BLaER1 treated with 17β-estradiol and CSF1 and Interleukin-3, amounts not matched to agents 10 nM and 100 nM (cell line): Measurements from ENCODE around the gene DBNDD1.

ENCODE experiments used
- H3K27ac ChIP-seq, 11 experiments: shearing (Covaris generic); formaldehyde crosslinking; 2 replicates each; pipeline ENCODE4 v1.8.1; 2022
- H3K27me3 ChIP-seq, 11 experiments: shearing (Covaris generic); formaldehyde crosslinking; 2 replicates each; pipeline ENCODE4 v1.8.1; 2022
- H3K36me3 ChIP-seq, 11 experiments: shearing (Covaris generic); formaldehyde crosslinking; 2 replicates each; pipeline ENCODE4 v1.8.1; 2022
- H3K4me1 ChIP-seq, 10 experiments: shearing (Covaris generic); formaldehyde crosslinking; 2 replicates each; pipeline ENCODE4 v1.8.1; 2022
- H3K4me2 ChIP-seq, 11 experiments: shearing (Covaris generic); formaldehyde crosslinking; 2 replicates each; pipeline ENCODE4 v1.8.1; 2022
- H3K4me3 ChIP-seq, 10 experiments: shearing (Covaris generic); formaldehyde crosslinking; 2 replicates each; pipeline ENCODE4 v1.8.1; 2022
- H3K9ac ChIP-seq, 11 experiments: shearing (Covaris generic); formaldehyde crosslinking; 2 replicates each; pipeline ENCODE4 v1.8.1; 2022
- H3K9me3 ChIP-seq, 11 experiments: shearing (Covaris generic); formaldehyde crosslinking; replicated peaks in 1 of 11; 2 replicates each; pipeline ENCODE4 v1.8.1; 2022
- H4K20me1 ChIP-seq, 11 experiments: shearing (Covaris generic); formaldehyde crosslinking; 2 replicates each; pipeline ENCODE4 v1.8.1; 2022
- Cebpa-rat ChIP-seq, 11 experiments: shearing (Covaris generic); IDR thresholded peaks; 2 replicates each; pipeline ENCODE4 v1.8.1; 2022

DBNDD1 gene

DNA sequence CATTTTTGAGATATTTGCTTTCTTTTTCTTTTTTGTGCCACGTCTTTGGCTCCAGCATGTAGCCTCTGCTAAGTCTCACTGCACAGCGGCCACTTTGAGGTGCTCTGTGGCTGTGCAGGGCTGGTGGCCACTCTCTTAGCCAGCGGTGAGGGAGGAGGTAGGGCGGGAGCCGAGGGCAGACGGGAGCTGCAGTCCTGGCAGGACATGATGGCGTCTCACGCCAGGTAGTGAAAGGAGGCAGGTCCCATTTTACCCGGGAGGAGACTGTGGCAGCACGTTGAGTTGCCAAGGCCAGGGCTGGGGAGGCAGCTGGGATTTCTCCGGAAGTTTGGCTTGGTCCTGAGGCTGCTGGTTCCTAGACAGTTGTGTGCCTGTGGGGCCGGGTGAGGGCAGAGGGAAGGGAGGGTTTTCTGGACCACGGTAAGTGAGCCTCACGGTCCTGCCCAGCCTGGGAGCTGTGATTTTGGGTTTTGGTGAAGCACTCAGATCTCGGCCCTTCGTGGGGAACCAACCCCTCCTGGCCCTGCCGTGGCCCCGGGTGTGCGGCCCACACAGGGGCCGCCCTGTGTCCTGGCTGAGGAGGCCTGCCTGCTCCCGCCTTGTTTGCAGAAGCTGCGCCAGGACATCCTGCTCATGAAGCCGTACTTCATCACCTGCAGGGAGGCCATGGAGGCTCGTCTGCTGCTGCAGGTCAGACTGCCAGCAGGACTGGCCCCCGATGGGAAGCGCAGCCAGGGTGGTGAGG, 56.3 kb downstream of the DBNDD1 start:
- Histone ChIP-seq H4K20me1 (peaks cover 0 to 38% (median 5%) of the 10 kb centered on the region in 11 experiments; a peak in 11 of 22 replicates), H3K27me3 (no peaks in the 10 kb centered on the region), H3K9me3 (no peaks in the 10 kb centered on the region), H3K27ac (no peak overlapping the region), H3K36me3 (peaks cover 31 to 94% (median 67%) of the 10 kb centered on the region in 11 experiments), H3K4me1 (peaks cover 0 to 19% (median 12%) of the 10 kb centered on the region in 10 experiments; a peak in 16 of 20 replicates), H3K4me3 (no peak overlapping the region), H3K4me2 (no peak overlapping the region), H3K9ac (peak overlapping the region in 1 of 11 experiments; percentile 8; a peak in 1 of 22 replicates)
- no peak for TF ChIP-seq Cebpa-rat (IDR thresholded peaks at IDR 0.05)

DNA sequence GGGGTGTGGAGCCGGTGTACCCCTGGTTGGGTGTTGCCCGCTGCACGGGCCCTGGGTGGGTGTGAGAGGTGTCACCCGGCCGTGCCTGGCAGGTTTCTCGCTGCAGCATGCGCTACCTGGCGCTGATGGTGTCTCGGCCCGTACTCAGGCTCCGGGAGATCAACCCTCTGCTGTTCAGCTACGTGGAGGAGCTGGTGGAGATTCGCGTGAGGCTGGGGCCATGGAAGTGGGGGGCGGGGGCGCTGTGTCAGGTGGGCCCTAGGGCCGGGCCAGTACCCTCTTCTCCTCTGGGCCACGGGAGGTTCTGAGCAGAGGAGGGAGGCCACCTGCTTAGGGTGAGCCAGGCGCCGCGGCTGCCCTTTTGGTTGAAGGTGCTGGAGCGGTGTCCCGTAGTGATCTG, 57.3 kb downstream of the DBNDD1 start:
- no peak overlapping the region for H3K27ac ChIP-seq
- H3K4me1 ChIP-seq: peaks cover 3 to 21% (median 17%) of the 10 kb centered on the region in 10 experiments; a peak in 19 of 20 replicates
- peaks cover 0 to 28% (median 0%) of the 10 kb centered on the region in 11 experiments; a peak in 7 of 22 replicates for H4K20me1 ChIP-seq
- H3K4me3 ChIP-seq: no peak overlapping the region
- TF ChIP-seq Cebpa-rat (IDR thresholded peaks at IDR 0.05): no peak
- H3K4me2 ChIP-seq: no peak overlapping the region
- H3K9ac ChIP-seq: no peak overlapping the region
- H3K36me3 ChIP-seq: peaks cover 38 to 95% (median 69%) of the 10 kb centered on the region in 11 experiments
- H3K27me3 ChIP-seq: no peaks in the 10 kb centered on the region
- no peaks in the 10 kb centered on the region for H3K9me3 ChIP-seq

DNA sequence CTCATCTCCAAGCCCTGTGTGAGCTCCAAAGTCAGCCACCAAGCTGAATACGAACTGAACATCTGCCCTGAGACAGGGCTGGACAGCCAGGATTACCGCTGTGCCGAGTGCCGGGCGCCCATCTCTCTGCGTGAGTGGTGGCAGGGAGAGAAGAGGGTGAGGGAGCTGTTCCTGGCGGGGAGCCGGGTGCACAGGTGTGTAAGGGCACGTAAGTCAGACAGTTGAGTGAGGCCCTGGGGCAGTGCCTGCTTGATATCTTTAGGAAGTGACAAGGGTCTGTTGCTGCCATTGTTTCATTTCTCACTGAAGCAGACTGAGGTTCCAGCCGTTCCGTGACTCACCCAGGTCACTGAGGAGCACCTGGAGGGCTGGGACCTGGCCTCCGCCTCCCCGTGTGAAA, 58.3 kb downstream of the DBNDD1 start:
- H3K9ac ChIP-seq: 0 out of 22 replicates have a peak overlapping the region, but pooled peaks of 1 of the 11 experiments have one; percentile 9
- no peak overlapping the region for H3K27ac ChIP-seq
- H3K36me3 ChIP-seq: peaks cover 34 to 86% (median 73%) of the 10 kb centered on the region in 11 experiments
- no peak for TF ChIP-seq Cebpa-rat (IDR thresholded peaks at IDR 0.05)
- H4K20me1 ChIP-seq: peaks cover 0 to 22% (median 0%) of the 10 kb centered on the region in 11 experiments; a peak in 7 of 22 replicates
- H3K4me1 ChIP-seq: peaks cover 10 to 30% (median 24%) of the 10 kb centered on the region in 10 experiments; a peak in 19 of 20 replicates
- no peak overlapping the region for H3K4me3 ChIP-seq
- H3K4me2 ChIP-seq: no peak overlapping the region
- no peaks in the 10 kb centered on the region for H3K9me3 ChIP-seq
- no peaks in the 10 kb centered on the region for H3K27me3 ChIP-seq

DNA sequence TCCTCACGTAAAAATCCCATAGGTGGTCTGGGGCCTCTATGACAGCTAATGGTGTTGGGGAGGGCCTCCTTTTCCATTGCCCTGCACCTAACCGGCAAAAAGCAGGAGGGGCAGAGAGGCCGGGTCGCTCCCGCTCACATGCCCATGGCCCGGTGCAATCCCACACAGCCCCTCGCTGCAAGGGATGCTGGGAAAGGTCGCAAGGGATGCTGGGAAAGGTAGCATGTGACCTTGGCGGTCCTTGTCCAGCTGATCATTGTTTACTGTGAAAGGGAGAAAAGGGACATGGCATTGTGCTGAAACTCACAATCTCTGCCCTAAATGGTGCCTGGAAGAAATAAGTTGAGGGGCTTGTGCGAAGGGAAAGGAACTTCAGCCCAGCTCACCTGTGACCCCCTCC, 60.7 kb downstream of the DBNDD1 start:
- Histone ChIP-seq H3K4me3 (no peak overlapping the region), H3K4me2 (peak overlapping the region in 3 of 11 experiments; percentile 77 to 95 (median 92); a peak in 3 of 22 replicates), H4K20me1 (peaks cover 7 to 43% (median 19%) of the 10 kb centered on the region in 11 experiments; a peak in 19 of 22 replicates), H3K9ac (no peak overlapping the region), H3K36me3 (peaks cover 30 to 77% (median 62%) of the 10 kb centered on the region in 11 experiments), H3K4me1 (peaks cover 21 to 54% (median 45%) of the 10 kb centered on the region in 10 experiments), H3K9me3 (no peaks in the 10 kb centered on the region), H3K27me3 (no peaks in the 10 kb centered on the region), H3K27ac (peak overlapping the region in 2 of 11 experiments; percentile 16 to 28; a peak in 1 of 22 replicates)
- TF ChIP-seq Cebpa-rat (IDR thresholded peaks at IDR 0.05): no peak

DNA sequence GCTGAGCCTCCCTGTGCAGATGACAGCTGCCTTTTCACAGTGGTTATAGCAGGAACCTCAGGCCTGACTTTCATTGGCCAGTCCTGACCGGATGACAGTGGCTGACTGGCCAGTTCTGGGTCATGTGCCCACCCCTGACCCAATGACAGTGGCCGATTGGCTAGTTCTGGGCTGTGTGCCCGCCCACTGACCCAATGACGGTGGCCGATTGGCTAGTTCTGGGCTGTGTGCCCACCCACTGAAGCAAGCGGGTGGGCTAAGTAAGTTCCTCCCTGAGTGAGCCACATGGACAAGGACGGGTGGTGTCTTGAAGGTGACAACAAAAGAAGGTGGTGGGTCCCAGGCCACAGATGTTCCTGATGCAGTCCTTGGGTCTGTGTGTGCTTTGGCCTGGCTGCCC, 61.2 kb downstream of the DBNDD1 start:
- H3K27me3 ChIP-seq: no peaks in the 10 kb centered on the region
- no peaks in the 10 kb centered on the region for H3K9me3 ChIP-seq
- H3K4me2 ChIP-seq: peak overlapping the region in 5 of 11 experiments; percentile 77 to 95 (median 92); a peak in 11 of 22 replicates
- peak overlapping the region in 6 of 11 experiments; percentile 1 to 81 (median 69); a peak in 8 of 22 replicates for H3K27ac ChIP-seq
- peaks cover 26 to 59% (median 50%) of the 10 kb centered on the region in 10 experiments for H3K4me1 ChIP-seq
- peaks cover 30 to 73% (median 57%) of the 10 kb centered on the region in 11 experiments for H3K36me3 ChIP-seq
- no peak overlapping the region for H3K4me3 ChIP-seq
- peak overlapping the region in 2 of 11 experiments; percentile 58 to 64; a peak in 1 of 22 replicates for H3K9ac ChIP-seq
- TF ChIP-seq Cebpa-rat (IDR thresholded peaks at IDR 0.05): no peak
- H4K20me1 ChIP-seq: peaks cover 12 to 49% (median 24%) of the 10 kb centered on the region in 11 experiments; a peak in 19 of 22 replicates

DNA sequence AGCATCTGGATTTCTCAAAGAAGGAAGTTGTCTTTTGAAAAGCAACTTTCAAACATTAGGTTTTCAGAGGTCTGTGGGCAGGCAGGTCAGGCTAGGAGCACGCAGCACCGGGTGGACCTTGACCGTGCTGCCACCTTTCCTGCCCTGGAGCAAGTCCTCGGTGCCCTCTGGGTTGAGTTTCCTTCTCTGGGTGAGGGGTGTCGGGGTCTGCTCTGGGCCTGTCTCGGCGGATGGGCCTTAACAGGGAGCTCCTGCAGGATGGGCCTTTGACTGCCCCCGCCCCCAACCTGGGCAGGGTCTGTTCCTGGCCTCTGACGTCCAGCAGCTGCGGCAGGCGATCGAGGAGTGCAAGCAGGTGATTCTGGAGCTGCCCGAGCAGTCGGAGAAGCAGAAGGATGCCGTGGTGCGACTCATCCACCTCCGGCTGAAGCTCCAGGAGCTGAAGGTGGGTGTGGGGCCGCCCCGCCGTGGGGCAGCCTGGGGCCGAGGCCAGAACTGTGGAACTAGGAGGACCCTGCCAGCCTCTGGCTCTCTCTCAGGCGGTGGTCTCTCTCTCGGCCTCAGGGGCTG, 62.0 kb downstream of the DBNDD1 start:
- no peaks in the 10 kb centered on the region for H3K9me3 ChIP-seq
- peaks cover 30 to 65% (median 52%) of the 10 kb centered on the region in 10 experiments for H3K4me1 ChIP-seq
- peaks cover 30 to 71% (median 54%) of the 10 kb centered on the region in 11 experiments for H3K36me3 ChIP-seq
- peak overlapping the region in 3 of 10 experiments; percentile 2 to 33 (median 7); a peak in 2 of 20 replicates for H3K4me3 ChIP-seq
- peak overlapping the region in 9 of 11 experiments; percentile 18 to 64 (median 56); a peak in 15 of 22 replicates for H3K9ac ChIP-seq
- H3K27me3 ChIP-seq: no peaks in the 10 kb centered on the region
- H4K20me1 ChIP-seq: peaks cover 20 to 56% (median 31%) of the 10 kb centered on the region in 11 experiments; a peak in 19 of 22 replicates
- peak overlapping the region in 9 of 11 experiments; percentile 6 to 95 (median 77); a peak in 18 of 22 replicates for H3K4me2 ChIP-seq
- H3K27ac ChIP-seq: peak overlapping the region in 10 of 11 experiments; percentile 23 to 81 (median 63); a peak in 16 of 22 replicates
- no peak for TF ChIP-seq Cebpa-rat (IDR thresholded peaks at IDR 0.05)

DNA sequence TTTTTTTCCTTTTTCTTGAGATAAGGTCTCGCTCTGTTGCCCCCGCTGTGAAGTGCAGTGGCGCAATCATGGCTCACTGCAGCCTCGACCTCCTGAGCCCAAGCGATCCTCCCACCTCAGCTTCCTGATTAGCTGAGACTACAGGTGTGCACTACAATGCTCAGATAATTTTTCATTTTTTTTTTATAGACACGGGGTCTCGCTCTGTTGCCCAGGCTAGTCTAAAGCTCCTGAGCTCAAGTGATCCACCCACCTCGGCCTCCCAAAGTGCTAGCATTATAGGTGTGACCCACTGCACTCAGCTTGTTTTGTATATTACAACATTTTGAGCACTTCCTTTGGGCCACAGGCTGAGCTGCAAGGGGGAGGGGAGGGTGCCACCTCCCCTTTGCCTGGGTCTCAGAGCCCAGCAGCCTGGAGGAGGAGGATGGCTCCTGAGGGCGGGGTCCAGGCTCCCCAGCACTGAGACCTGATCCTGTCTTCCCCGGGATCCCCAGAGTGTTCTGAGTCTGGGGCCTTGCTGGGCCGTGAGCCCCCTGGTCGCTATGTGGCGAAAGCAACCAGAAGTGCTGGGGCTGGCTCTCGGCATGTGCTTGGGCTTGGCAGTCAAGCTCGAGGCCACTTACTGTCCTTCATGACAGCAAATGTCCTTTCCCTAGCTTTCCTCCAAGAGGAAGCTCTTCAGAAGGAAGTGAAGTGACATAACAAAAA, 62.6 kb downstream of the DBNDD1 start:
- Histone ChIP-seq H3K4me1 (peaks cover 30 to 65% (median 52%) of the 10 kb centered on the region in 10 experiments), H3K9ac (peak overlapping the region in 9 of 11 experiments; percentile 18 to 64 (median 56); a peak in 13 of 22 replicates), H3K36me3 (peaks cover 30 to 67% (median 54%) of the 10 kb centered on the region in 11 experiments), H3K9me3 (no peaks in the 10 kb centered on the region), H4K20me1 (peaks cover 26 to 63% (median 36%) of the 10 kb centered on the region in 11 experiments; a peak in 19 of 22 replicates), H3K4me2 (peak overlapping the region in 10 of 11 experiments; percentile 6 to 95 (median 76); a peak in 18 of 22 replicates), H3K4me3 (peak overlapping the region in 3 of 10 experiments; percentile 2 to 51 (median 7); a peak in 3 of 20 replicates), H3K27ac (peak overlapping the region in 10 of 11 experiments; percentile 23 to 81 (median 63); a peak in 16 of 22 replicates), H3K27me3 (no peaks in the 10 kb centered on the region)
- no peak; a peak in 1 of 22 replicates for TF ChIP-seq Cebpa-rat (IDR thresholded peaks at IDR 0.05)
